Keratinocyte (primary cell): ENCODE results near the gene CD37. TPM values are rescaled to one million over a fixed set of nuclear protein-coding genes. Genes with fewer than 3 reads are reported as not detected.
"Not testable (repeated sequence)": the region's sequence is repeated elsewhere in the genome, so short reads cannot be mapped to it uniquely, and the experiment has no call there.

Experiments
- DNase-seq: peaks from one replicate; pipeline ENCODE4 v3.0.0-alpha.2; 2011; ENCODE audit warnings: low read depth, missing footprints, low spot score
- FAIRE-seq: peaks from 2 replicates; lab custom pipeline; 2011; peaks lifted over from hg19 to GRCh38; lab: Jason Lieb, UNC
- H2AFZ ChIP-seq: 2 replicates; pipeline ENCODE4 v1.6.0; 2012; ENCODE audit warnings: low read length, control low read depth, inconsistent platforms; ENCODE audit not compliant: control insufficient read depth
- H3K27ac ChIP-seq: 2 replicates; pipeline ENCODE4 v1.5.1; 2011; ENCODE audit warnings: low read length; ENCODE audit not compliant: control insufficient read depth, insufficient read depth
- H3K27me3 ChIP-seq: 3 replicates; pipeline ENCODE4 v1.6.0; 2011; ENCODE audit warnings: low read length; ENCODE audit not compliant: control insufficient read depth, insufficient read depth; ENCODE audit errors: extremely low read depth
- H3K36me3 ChIP-seq, 2 experiments: 2 replicates in 1 of 2; 3 replicates in 1 of 2; pipeline ENCODE4 v1.5.1; 2011; ENCODE audit warnings: low read length in 2 of 2, mild to moderate bottlenecking in 1 of 2; ENCODE audit not compliant: control insufficient read depth in 2 of 2, insufficient read depth in 2 of 2; ENCODE audit errors: extremely low read depth in 1 of 2
- H3K4me1 ChIP-seq: 3 replicates; pipeline ENCODE4 v1.5.1; 2011; ENCODE audit warnings: low read length; ENCODE audit not compliant: control insufficient read depth, insufficient read depth; ENCODE audit errors: extremely low read depth
- H3K4me2 ChIP-seq: 3 replicates; pipeline ENCODE4 v1.6.0; 2011; ENCODE audit warnings: low read depth, low read length; ENCODE audit not compliant: control insufficient read depth, insufficient read depth; ENCODE audit errors: extremely low read depth
- H3K4me3 ChIP-seq, 3 experiments: fragments of 200-600 bp in 1 of 3; sonication (generic) in 1 of 3; 2 replicates in 2 of 3; 3 replicates in 1 of 3; pipeline ENCODE4 v1.5.1; 2011 to 2016; ENCODE audit warnings: low read length in 3 of 3, mild to moderate bottlenecking in 3 of 3, control low read depth in 2 of 3, inconsistent platforms in 1 of 3, low read depth in 1 of 3, mixed read lengths in 1 of 3, mixed run types in 1 of 3, moderate library complexity in 1 of 3; ENCODE audit not compliant: control insufficient read depth in 2 of 3, insufficient read depth in 2 of 3; ENCODE audit errors: extremely low read depth in 1 of 3
- H3K79me2 ChIP-seq: 2 replicates; pipeline ENCODE4 v1.6.0; 2012; ENCODE audit warnings: low read length; ENCODE audit not compliant: control insufficient read depth, insufficient read depth
- H3K9ac ChIP-seq: 3 replicates; pipeline ENCODE4 v1.6.0; 2011; ENCODE audit warnings: low read length; ENCODE audit not compliant: control insufficient read depth, insufficient read depth; ENCODE audit errors: extremely low read depth
- H3K9me1 ChIP-seq: 3 replicates; pipeline ENCODE4 v1.6.0; 2011; ENCODE audit warnings: low read length; ENCODE audit not compliant: control insufficient read depth, insufficient read depth; ENCODE audit errors: extremely low read depth
- H3K9me3 ChIP-seq: 2 replicates; pipeline ENCODE4 v1.5.1; 2012; ENCODE audit warnings: low read depth, low read length; ENCODE audit not compliant: control insufficient read depth
- H4K20me1 ChIP-seq: 3 replicates; pipeline ENCODE4 v1.6.0; 2011; ENCODE audit warnings: low read length; ENCODE audit not compliant: control insufficient read depth, insufficient read depth; ENCODE audit errors: extremely low read depth
- CTCF ChIP-seq, 3 experiments: IDR thresholded peaks in 1 of 3; conservative IDR thresholded peaks in 1 of 3; optimal IDR thresholded peaks in 1 of 3; 2 replicates in 2 of 3; 3 replicates in 1 of 3; pipeline versions ENCODE3 to v1.5.1; 2011; ENCODE audit warnings: low read length in 3 of 3, mild to moderate bottlenecking in 3 of 3, moderate library complexity in 2 of 3, control low read depth in 1 of 3, inconsistent platforms in 1 of 3; ENCODE audit not compliant: insufficient read depth in 2 of 3; ENCODE audit errors: extremely low read depth in 1 of 3
- EZH2 ChIP-seq: IDR thresholded peaks from one replicate; pipeline ENCODE4 v1.6.1; 2012; ENCODE audit warnings: inconsistent platforms, mild to moderate bottlenecking, low read length, moderate library complexity
- dilution Hi-C: fragments of 300-500 bp; cut with MboI; formaldehyde crosslinking; loops from one replicate; pipeline ENCODE4 v1.7.0; 2020; ENCODE audit warnings: low sequenced_read_pairs; ENCODE audit not compliant: extremely low pct_ligation_motif_present
- polyA plus RNA-seq, 5 experiments: library from polyadenylated mRNA; depleted of rRNA in 3 of 5; stranded (reverse) in 3 of 5; stranded (forward) in 1 of 5; unstranded in 1 of 5; fragments of >200 nt; gene quantifications; 1 replicate in 1 of 5; 2 replicates in 3 of 5; 3 replicates in 1 of 5; pipeline versions ENCODE4 v1.2.1 to v1.2.3, GENCODE V29; 2011 to 2012; ENCODE audit warnings: missing spikeins in 2 of 5, low read depth in 1 of 5, low replicate concordance in 1 of 5

CD37 gene
- polyA plus RNA-seq, 1 donor (not counting 4 experiments of a cell fraction or from before 2014, with no cell fraction given) = not detected

- Histone ChIP-seq H3K36me3 (no peaks in the 10 kb centered on the region), H3K4me3 (no peak within 1 kb of the TSS), H3K4me1 (no peaks in the 10 kb centered on the region), H3K79me2 (no peaks in the 10 kb centered on the region), H3K27me3 (no peaks in the 10 kb centered on the region), H3K4me2 (no peak within 1 kb of the TSS), H3K9me1 (no peaks in the 10 kb centered on the region), H3K9ac (no peak within 1 kb of the TSS), H3K9me3 (no peaks in the 10 kb centered on the region), H3K27ac (no peak within 1 kb of the TSS), H2AFZ (no peak within 1 kb of the TSS), H4K20me1 (no peaks in the 10 kb centered on the region)
- no peak for TF ChIP-seq EZH2
- no peak for TF ChIP-seq CTCF (optimal IDR thresholded peaks at IDR 0.05 in 1 of 3, IDR thresholded peaks at IDR 0.05 in 1 of 3, conservative IDR thresholded peaks at IDR 0.05 in 1 of 3; ENCODE audit: extremely low read depth in 1 of 3, insufficient read depth in 2 of 3, low read length in 3 of 3)
- dilution Hi-C loops = no loop called here
- FAIRE-seq (no peak), DNase-seq (no peak)
These were observed 10.2 kb upstream of the CD37 start, which contains the start of gene SLC6A16 for GRCh38 chr19:49324801-49325576. SLC6A16 (minus strand) TSS chr19:49325191; CDS start chr19:49311347, 13,844 bp downstream.

- H3K9me3 ChIP-seq, H3K27ac ChIP-seq, DNase-seq, H3K4me3 ChIP-seq, H2AFZ ChIP-seq, FAIRE-seq, H3K36me3 ChIP-seq, dilution Hi-C loops, H3K4me2 ChIP-seq, H4K20me1 ChIP-seq, H3K79me2 ChIP-seq, H3K9ac ChIP-seq, H3K9me1 ChIP-seq, H3K4me1 ChIP-seq, H3K27me3 ChIP-seq: not testable (repeated sequence)
These were observed 9.4 kb upstream of the CD37 start for GRCh38 chr19:49325756-49326155.
